ENCODE measurements around the gene WNT4. TPM values are rescaled to one million over a fixed set of nuclear protein-coding genes. Genes with fewer than 3 reads are reported as not detected.

WNT4 gene
- total RNA-seq, 2 experiments from 2014 or later, result not detected

- Histone ChIP-seq H3K9me3 (ENCODE audit: control insufficient read depth in 1 of 2, insufficient read depth in 1 of 2, low read length in 2 of 2) (no peaks in the 10 kb centered on the region), H3K27ac (ENCODE audit: low read depth in 1 of 2, low read length in 2 of 2) (no peak overlapping the region), H3K4me1 (ENCODE audit: insufficient read depth, low read length) (no peaks in the 10 kb centered on the region), H3K27me3 (ENCODE audit: control insufficient read depth in 1 of 2, insufficient read depth in 2 of 2, low read length in 2 of 2) (no peaks in the 10 kb centered on the region), H3K4me3 (ENCODE audit: low read length) (no peak overlapping the region), H3K36me3 (ENCODE audit: insufficient read depth, low read length) (no peaks in the 10 kb centered on the region)
- POLR2A ChIA-PET, result no interaction called here
- ATAC-seq (ENCODE audit: poor library complexity), result no peak
- CTCF ChIA-PET, result no interaction called here
- peak in 1 of 14 experiments; percentile 13 for DNase-seq
- Mint-ChIP-seq H3K27me3 (no peaks in the 10 kb centered on the region), H3K4me1 (ENCODE audit: low read depth) (no peaks in the 10 kb centered on the region), H3K36me3 (ENCODE audit: low read depth) (no peaks in the 10 kb centered on the region), H3K9me3 (peaks cover 4% of the 10 kb centered on the region), H3K4me3 (no peak overlapping the region), H3K27ac (no peak overlapping the region)
- TF ChIP-seq CTCF (IDR thresholded peaks at IDR 0.05), result no peak
- intact Hi-C loops (cut with DNase I, micrococcal nuclease), result no loop called here
Measured at GRCh38 chr1:22176258-22176657, 33.4 kb upstream of the WNT4 start.

GRCh38 chr1:22174446-22175220 is 31.7 kb upstream of the WNT4 start:
- peaks cover 2% of the 10 kb centered on the region for H3K9me3 Mint-ChIP-seq
- ChIA-PET POLR2A (no interaction called here), CTCF (interaction anchor here (1.4 kb wide), 1 partner anchor 8 kb away, joined by 3 read pairs; no protein-coding TSS in a partner anchor)
- H3K27ac Mint-ChIP-seq, result no peak overlapping the region
- DNase-seq (no peak), ATAC-seq (ENCODE audit: poor library complexity) (no peak)
- H3K9me3 ChIP-seq (ENCODE audit: control insufficient read depth in 1 of 2, insufficient read depth in 1 of 2, low read length in 2 of 2), result no peaks in the 10 kb centered on the region
- H3K36me3 ChIP-seq (ENCODE audit: insufficient read depth, low read length), result no peaks in the 10 kb centered on the region
- no peak overlapping the region for H3K4me3 ChIP-seq (ENCODE audit: low read length)
- H3K27ac ChIP-seq (ENCODE audit: low read depth in 1 of 2, low read length in 2 of 2), result no peak overlapping the region
- no peaks in the 10 kb centered on the region for H3K36me3 Mint-ChIP-seq (ENCODE audit: low read depth)
- intact Hi-C loops (cut with DNase I, micrococcal nuclease), result no loop called here
- no peaks in the 10 kb centered on the region for H3K4me1 ChIP-seq (ENCODE audit: insufficient read depth, low read length)
- TF ChIP-seq CTCF (IDR thresholded peaks at IDR 0.05), result no peak
- H3K4me3 Mint-ChIP-seq, result no peak overlapping the region
- H3K27me3 ChIP-seq (ENCODE audit: control insufficient read depth in 1 of 2, insufficient read depth in 2 of 2, low read length in 2 of 2), result no peaks in the 10 kb centered on the region
- no peaks in the 10 kb centered on the region for H3K4me1 Mint-ChIP-seq (ENCODE audit: low read depth)
- no peaks in the 10 kb centered on the region for H3K27me3 Mint-ChIP-seq

GRCh38 chr1:22171951-22172715 is 29.2 kb upstream of the WNT4 start:
- no peak for TF ChIP-seq CTCF (IDR thresholded peaks at IDR 0.05)
- DNase-seq, result no peak
- Mint-ChIP-seq H3K27me3 (no peaks in the 10 kb centered on the region), H3K36me3 (ENCODE audit: low read depth) (no peaks in the 10 kb centered on the region), H3K9me3 (no peaks in the 10 kb centered on the region), H3K4me1 (ENCODE audit: low read depth) (no peaks in the 10 kb centered on the region), H3K27ac (no peak overlapping the region), H3K4me3 (no peak overlapping the region)
- Histone ChIP-seq H3K4me1 (ENCODE audit: insufficient read depth, low read length) (no peaks in the 10 kb centered on the region), H3K4me3 (ENCODE audit: low read length) (no peak overlapping the region), H3K27me3 (ENCODE audit: control insufficient read depth in 1 of 2, insufficient read depth in 2 of 2, low read length in 2 of 2) (no peaks in the 10 kb centered on the region), H3K9me3 (ENCODE audit: control insufficient read depth in 1 of 2, insufficient read depth in 1 of 2, low read length in 2 of 2) (no peaks in the 10 kb centered on the region), H3K36me3 (ENCODE audit: insufficient read depth, low read length) (no peaks in the 10 kb centered on the region), H3K27ac (ENCODE audit: low read depth in 1 of 2, low read length in 2 of 2) (no peak overlapping the region)
- intact Hi-C loops (cut with DNase I, micrococcal nuclease), result no loop called here
- ATAC-seq (ENCODE audit: poor library complexity), result no peak
- CTCF ChIA-PET, result no interaction called here
- POLR2A ChIA-PET, result no interaction called here

Data from CD4-positive, alpha-beta T cell (primary cell).